HG02759 (cell line): ENCODE data around the gene PSRC1.
"Not testable (repeated sequence)": the region's sequence is repeated elsewhere in the genome, so short reads cannot be mapped to it uniquely, and the experiment has no call there.

Experiments used
- ATAC-seq: cut with Tn5 transposase; IDR thresholded peaks from one replicate; pipeline ENCODE4 v1.9.1; 2021; ENCODE audit warnings: mild to moderate bottlenecking, moderate library complexity; ENCODE audit not compliant: unreplicated experiment

The PSRC1 gene

GRCh38 chr1:109296782-109297181 is 13.8 kb upstream of the PSRC1 start:
- ATAC-seq: no peak

- ATAC-seq: no peak
These were observed 12.9 kb upstream of the PSRC1 start for GRCh38 chr1:109295712-109296415.

- no peak for ATAC-seq
These were observed 11.5 kb upstream of the PSRC1 start for GRCh38 chr1:109294481-109294880.

- ATAC-seq: no peak
These were observed 10.1 kb upstream of the PSRC1 start for GRCh38 chr1:109293026-109293425.

- no peak for ATAC-seq
These were observed 9.4 kb upstream of the PSRC1 start for GRCh38 chr1:109292364-109292763.

- ATAC-seq: no peak
These were observed 8.1 kb upstream of the PSRC1 start for GRCh38 chr1:109290998-109291397.

GRCh38 chr1:109290137-109290536 is 7.2 kb upstream of the PSRC1 start:
- ATAC-seq: no peak

- ATAC-seq: not testable (repeated sequence)
These were observed 3.8 kb upstream of the PSRC1 start for GRCh38 chr1:109286762-109287161.

- peak; percentile 31 for ATAC-seq
These were observed 1.0 kb upstream of the PSRC1 start for GRCh38 chr1:109283748-109284600.

- peak; percentile 2 for ATAC-seq
These were observed 421 bp downstream of the PSRC1 start for GRCh38 chr1:109282497-109282951.

- no peak for ATAC-seq
These were observed 1.1 kb downstream of the PSRC1 start for GRCh38 chr1:109281680-109282496.

- ATAC-seq: no peak
These were observed 2.1 kb downstream of the PSRC1 start for GRCh38 chr1:109280862-109281261.

GRCh38 chr1:109279615-109280278 is 3.2 kb downstream of the PSRC1 start:
- ATAC-seq: no peak

GRCh38 chr1:109277434-109278204 is 5.3 kb downstream of the PSRC1 start:
- peak; percentile 86 for ATAC-seq

GRCh38 chr1:109275706-109276345 is 7.1 kb downstream of the PSRC1 start:
- no peak for ATAC-seq

- no peak for ATAC-seq
These were observed 8.1 kb downstream of the PSRC1 start for GRCh38 chr1:109274533-109275476.

GRCh38 chr1:109273570-109274288 is 9.2 kb downstream of the PSRC1 start:
- ATAC-seq: no peak
